GM12872 (cell line): Measurements from ENCODE around the gene NOM1.

Experiments
- TF ChIP-seq, protein P1 (sequence below): IDR thresholded peaks from 3 replicates; pipeline ENCODE4 v1.5.1; 2011; ENCODE audit warnings: low read depth, mild to moderate bottlenecking, low read length, moderate library complexity; ENCODE audit not compliant: insufficient read depth

NOM1 gene

DNA sequence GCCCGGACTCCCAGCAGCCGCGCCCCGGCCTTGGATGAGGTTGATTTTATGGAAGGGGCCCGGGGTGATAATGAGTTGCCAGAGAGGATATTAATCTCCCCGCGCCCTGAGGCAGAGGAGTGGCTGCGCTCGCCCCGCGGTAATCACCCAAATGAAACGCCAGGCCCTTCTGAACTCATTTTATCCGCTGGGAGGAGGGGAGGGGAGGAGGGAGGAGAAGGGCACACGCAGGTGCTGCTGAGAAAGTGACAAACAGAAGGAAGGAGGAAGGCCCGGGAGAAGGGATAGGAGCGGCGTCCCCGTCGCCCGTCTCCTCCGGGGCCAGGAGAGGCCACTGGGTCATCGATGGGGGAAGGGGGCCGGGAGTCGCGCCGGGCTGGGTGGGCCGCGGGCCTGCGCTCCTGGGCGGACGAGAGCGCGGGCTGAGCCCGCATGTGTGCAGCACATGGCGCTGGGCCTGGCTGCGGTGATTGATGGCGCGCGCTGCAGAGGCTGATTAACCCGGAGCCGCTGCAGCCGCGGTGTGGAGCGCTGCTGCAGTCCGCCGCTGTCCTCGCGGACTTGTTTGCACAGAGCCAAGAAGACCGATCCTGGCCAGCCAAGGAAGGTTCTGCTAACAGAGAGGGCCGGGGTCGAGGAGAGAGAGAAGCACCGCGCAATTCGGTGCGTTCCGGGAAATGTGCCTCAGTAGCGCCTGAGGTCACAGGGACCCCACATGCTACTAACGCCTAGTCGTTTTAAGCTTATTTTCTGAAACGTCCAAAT lies 54.4 kb downstream of the NOM1 start:
- TF ChIP-seq, protein P1, sequence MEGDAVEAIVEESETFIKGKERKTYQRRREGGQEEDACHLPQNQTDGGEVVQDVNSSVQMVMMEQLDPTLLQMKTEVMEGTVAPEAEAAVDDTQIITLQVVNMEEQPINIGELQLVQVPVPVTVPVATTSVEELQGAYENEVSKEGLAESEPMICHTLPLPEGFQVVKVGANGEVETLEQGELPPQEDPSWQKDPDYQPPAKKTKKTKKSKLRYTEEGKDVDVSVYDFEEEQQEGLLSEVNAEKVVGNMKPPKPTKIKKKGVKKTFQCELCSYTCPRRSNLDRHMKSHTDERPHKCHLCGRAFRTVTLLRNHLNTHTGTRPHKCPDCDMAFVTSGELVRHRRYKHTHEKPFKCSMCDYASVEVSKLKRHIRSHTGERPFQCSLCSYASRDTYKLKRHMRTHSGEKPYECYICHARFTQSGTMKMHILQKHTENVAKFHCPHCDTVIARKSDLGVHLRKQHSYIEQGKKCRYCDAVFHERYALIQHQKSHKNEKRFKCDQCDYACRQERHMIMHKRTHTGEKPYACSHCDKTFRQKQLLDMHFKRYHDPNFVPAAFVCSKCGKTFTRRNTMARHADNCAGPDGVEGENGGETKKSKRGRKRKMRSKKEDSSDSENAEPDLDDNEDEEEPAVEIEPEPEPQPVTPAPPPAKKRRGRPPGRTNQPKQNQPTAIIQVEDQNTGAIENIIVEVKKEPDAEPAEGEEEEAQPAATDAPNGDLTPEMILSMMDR, result no peak

DNA sequence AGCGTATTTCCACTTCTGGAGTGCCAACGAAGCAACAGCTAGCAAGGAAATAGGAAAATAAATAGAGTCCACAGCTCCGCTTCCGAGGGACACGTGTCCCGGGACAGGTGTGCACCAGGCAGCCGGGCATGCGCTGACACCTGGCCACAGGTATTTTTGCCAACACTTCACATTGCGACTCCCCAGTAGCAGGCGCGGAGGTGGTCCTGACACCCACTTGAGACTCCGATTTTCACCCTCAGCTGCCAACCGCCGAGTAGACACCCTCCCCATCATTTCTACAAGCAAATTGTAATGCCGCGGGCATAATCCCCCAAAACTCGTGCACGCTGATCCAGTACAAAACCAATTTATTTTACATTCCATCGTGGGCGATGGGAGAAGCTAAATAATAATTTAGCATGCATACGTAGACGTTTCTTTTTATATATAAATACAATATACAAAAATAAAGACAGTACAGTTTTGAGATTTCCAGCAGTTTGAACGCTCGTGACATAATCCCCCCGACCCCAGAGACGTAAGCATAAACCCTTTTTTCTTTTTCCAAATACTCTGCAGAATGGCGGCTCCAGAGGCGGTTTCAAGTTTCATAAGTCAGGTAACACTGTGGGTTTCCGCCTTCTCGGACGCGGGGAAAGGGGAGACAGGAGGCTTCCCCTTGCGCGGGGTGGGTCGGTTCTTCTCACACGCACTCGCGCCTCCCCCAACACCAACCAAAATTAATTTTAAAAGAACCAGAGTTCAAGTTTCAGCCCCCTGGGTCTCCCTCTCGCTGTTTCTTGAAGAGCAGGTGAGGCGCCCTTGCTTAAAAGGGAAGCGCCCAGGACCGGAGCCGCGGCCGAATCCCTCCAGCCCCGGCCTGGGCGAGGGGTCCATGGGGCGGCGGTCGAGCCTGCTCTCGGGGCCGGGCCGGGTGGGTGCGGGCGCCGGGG lies 55.3 kb downstream of the NOM1 start:
- TF ChIP-seq, protein P1, result no peak

DNA sequence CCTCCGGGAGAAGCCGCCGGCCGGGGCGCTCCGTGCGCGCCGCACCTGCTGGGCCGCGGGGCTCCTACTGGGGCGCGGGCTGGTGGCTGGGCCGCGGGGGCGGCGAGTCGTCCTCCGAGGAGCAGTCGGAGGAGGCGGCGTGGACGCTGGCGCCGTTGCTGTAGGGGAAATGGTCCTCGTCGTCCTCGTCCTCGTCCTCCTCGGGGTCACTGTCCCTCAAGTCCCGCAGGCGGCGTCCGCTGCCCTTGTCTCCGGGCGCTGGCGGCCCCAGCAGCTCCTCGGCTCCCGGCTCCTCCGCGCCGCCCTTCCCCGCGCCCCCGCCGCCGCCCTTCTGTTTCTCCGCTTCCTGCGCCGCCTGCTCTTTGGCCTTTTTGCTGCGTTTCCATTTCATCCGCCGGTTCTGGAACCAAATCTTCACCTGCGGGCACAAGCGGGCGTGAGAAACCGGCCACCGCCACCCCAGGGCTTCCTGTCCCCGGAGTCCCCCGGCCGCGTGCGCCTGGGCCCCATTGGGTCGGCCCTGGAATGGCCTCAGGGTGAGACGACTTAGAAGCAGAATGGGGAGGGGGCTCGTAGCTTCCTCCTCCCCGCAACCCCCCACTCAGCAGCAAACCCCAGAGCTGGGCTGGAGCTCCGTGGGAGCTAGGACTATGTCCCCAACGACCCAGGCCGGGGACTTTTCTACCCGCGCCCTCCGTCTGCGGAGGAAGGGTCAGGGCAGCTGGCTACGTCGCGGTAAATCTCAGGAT lies 56.1 kb downstream of the NOM1 start:
- TF ChIP-seq, protein P1, result no peak

DNA sequence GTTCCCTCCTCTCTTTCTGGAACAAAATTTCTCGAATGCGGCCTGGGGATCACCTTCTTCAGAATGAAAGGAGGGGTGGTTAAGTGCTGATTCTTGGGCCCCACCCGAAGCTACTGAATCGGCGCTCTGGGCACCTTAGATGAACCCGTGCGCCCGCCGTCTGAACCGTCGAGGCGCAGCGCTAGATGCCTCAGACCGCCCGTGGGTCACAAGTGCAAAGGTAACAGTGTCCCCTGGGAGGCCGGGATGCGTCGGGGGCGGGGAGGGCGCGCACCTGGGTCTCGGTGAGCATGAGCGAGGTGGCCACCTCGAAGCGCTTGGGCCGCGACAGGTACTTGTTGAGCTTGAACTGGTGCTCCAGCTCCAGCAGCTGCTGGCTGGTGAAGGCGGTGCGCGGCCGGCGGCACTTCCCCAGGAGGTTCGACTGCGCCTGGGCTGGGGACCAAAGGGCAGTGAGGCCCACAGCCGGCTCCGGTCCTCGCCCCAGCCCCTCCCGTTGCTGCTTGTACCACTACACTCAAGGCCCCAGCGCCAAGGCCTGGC lies 56.8 kb downstream of the NOM1 start:
- TF ChIP-seq, protein P1, result no peak

DNA sequence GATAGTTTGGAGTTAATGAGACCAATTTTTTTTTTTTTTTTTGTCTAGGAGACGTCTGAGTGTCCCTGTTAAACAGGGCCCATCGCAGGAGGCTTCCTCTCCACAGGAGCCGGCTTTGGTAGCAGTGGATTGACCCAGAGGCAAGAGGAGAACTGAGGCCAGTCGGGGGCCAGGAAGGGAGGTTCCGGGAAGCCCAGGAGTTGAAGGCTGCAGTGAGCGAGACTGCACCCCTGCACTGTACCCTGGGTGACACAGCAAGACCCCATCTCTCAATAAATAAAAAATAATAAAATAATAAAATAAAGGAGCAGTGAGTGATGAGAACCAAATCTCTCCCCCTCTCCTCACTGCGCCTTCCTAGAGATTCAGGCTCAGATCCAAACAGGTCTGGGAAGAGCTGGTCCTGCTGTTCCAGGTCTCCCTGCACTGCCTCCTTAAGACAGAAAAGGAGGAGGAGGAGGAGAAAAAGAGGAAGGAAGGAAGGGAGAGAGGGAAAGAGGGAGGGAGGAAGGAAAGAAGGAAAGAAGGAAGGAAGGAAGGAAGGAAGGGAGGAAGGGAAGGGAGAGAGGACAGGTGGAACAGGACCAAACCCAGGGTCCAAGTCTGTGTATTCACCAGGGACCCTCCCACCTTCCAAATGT lies 57.4 kb downstream of the NOM1 start:
- TF ChIP-seq, protein P1, result no peak

DNA sequence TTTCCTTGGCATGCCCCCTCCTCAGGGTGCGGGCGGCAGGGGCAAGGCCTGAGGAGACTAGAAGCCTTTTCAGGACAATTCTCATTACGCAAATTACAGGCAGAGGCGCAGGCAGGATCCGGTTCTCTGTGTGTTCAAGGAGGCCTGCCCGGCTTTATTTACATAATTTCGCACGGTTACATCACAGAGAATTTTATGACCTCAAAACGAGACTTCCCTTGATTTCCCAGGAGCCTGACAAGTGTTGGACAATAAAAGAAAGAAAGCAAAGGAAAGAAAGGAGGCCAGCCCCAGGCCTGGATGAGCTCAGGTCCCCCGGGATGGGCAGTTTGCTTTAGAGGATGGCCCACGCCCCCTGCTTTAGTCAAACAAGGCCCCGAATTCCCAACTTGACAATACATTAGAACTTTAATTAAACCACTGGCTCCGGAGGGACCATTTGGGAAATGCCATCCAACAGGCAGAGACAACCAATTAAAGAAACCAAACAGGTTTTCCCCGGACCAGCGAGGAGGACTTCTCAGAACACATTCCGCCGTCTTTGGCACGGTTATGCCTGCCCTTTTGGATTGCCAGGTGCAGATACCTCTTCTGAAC lies 58.1 kb downstream of the NOM1 start:
- TF ChIP-seq, protein P1, result no peak
